HCT116 (cell line): ENCODE measurements around the gene KLHL33. TPM values are rescaled to one million over a fixed set of nuclear protein-coding genes. Genes with fewer than 3 reads are reported as not detected.

Experiments used
- ATAC-seq: fragments of 200-7000 bp; cut with Tn5 transposase; 2 replicates; pipeline ENCODE4 v1.9.1; 2020; ENCODE audit warnings: mild to moderate bottlenecking, moderate library complexity
- BruUV-seq: library from RNA; stranded (reverse); fragments of 400-500 nt; replicated peaks from 2 replicates; lab custom pipeline; 2021; lab: Mats Ljungman, UMichigan
- CTCF ChIA-PET: fragments of 300-600 bp; sonication (Branson Sonifier 250); formaldehyde crosslinking; loops from one replicate; lab custom pipeline; 2021; ENCODE audit warnings: antibody characterized with exemption; lab: Charles Lee
- POLR2A ChIA-PET: fragments of 300-600, 350-600 bp; sonication (Branson Sonifier 250); formaldehyde crosslinking; loops from one replicate; lab custom pipeline; 2021; ENCODE audit warnings: antibody characterized with exemption; lab: Charles Lee
- RAD21 ChIA-PET, 2 experiments: fragments of 300-600 bp; sonication (Branson Sonifier 250); formaldehyde crosslinking; loops; one replicate each; lab custom pipeline; 2023; ENCODE audit warnings: low total read pairs in 2 of 2; ENCODE audit not compliant: uncharacterized antibody in 2 of 2, unreplicated experiment in 2 of 2, low non-redundant PET in 1 of 2; lab: Charles Lee
- DNase-seq: peaks from one replicate; pipeline ENCODE4 v3.0.0-alpha.2; 2010; ENCODE audit warnings: low read depth, low spot score
- H2AFZ ChIP-seq: fragments of 200-600 bp; shearing (Covaris generic), sonication (generic); 2 replicates; pipeline ENCODE4 v1.6.1; 2017; ENCODE audit warnings: low read depth, mixed run types, mixed read lengths, antibody characterized with exemption, low read length; ENCODE audit not compliant: poor library complexity, severe bottlenecking
- H3K27ac ChIP-seq: 2 replicates; pipeline ENCODE4 v1.5.1; 2012; ENCODE audit warnings: low read depth, low read length
- H3K27me3 ChIP-seq: fragments of 200-600 bp; sonication (generic); 2 replicates; pipeline ENCODE4 v1.6.1; 2016; ENCODE audit warnings: mixed run types, low read length, mixed read lengths; ENCODE audit not compliant: insufficient read depth
- H3K36me3 ChIP-seq, 2 experiments: fragments of 200-500 bp in 1 of 2; fragments of 200-600 bp in 1 of 2; sonication (Bioruptor generic) in 1 of 2; sonication (generic) in 1 of 2; 2 replicates each; pipeline versions ENCODE4 v1.5.1 to v1.6.1; 2014 to 2016; ENCODE audit warnings: low read length in 2 of 2, inconsistent platforms in 1 of 2, mixed read lengths in 1 of 2, mixed run types in 1 of 2; ENCODE audit not compliant: insufficient read depth in 2 of 2, control insufficient read depth in 1 of 2
- H3K4me1 ChIP-seq, 2 experiments: fragments of 200-600 bp in 1 of 2; sonication (generic) in 1 of 2; 2 replicates each; pipeline versions ENCODE4 v1.5.1 to v1.6.1; 2012 to 2017; ENCODE audit warnings: low read length in 2 of 2, inconsistent platforms in 1 of 2, mild to moderate bottlenecking in 1 of 2, mixed read lengths in 1 of 2, mixed run types in 1 of 2, moderate library complexity in 1 of 2; ENCODE audit not compliant: insufficient read depth in 2 of 2, control insufficient read depth in 1 of 2
- H3K4me2 ChIP-seq: fragments of 200-600 bp; sonication (generic); 2 replicates; pipeline ENCODE4 v1.6.1; 2017; ENCODE audit warnings: mixed run types, low read length, mixed read lengths
- H3K4me3 ChIP-seq, 2 experiments: fragments of 200-600 bp in 1 of 2; sonication (generic) in 1 of 2; replicated peaks in 1 of 2; 2 replicates each; pipeline ENCODE4 v1.5.1; 2011 to 2016; ENCODE audit warnings: low read length in 2 of 2, control low read depth in 1 of 2, low read depth in 1 of 2, mild to moderate bottlenecking in 1 of 2, mixed read lengths in 1 of 2, mixed run types in 1 of 2
- H3K79me2 ChIP-seq: fragments of 200-600 bp; sonication (generic); 2 replicates; pipeline ENCODE4 v1.6.1; 2017; ENCODE audit warnings: mild to moderate bottlenecking, mixed run types, low read length, moderate library complexity, mixed read lengths; ENCODE audit not compliant: insufficient read depth
- H3K9ac ChIP-seq: fragments of 200-600 bp; sonication (generic); 2 replicates; pipeline ENCODE4 v1.6.1; 2016; ENCODE audit warnings: low read length, mixed read lengths
- H3K9me2 ChIP-seq: fragments of 200-600 bp; sonication (generic), shearing (Covaris generic); 2 replicates; pipeline ENCODE4 v1.6.1; 2017; ENCODE audit warnings: mixed run types, mild to moderate bottlenecking, moderate library complexity; ENCODE audit not compliant: insufficient read depth
- H3K9me3 ChIP-seq, 2 experiments: fragments of 200-500 bp in 1 of 2; fragments of 200-600 bp in 1 of 2; sonication (Bioruptor generic) in 1 of 2; sonication (generic) in 1 of 2; 2 replicates each; pipeline ENCODE4 v1.6.1; 2014 to 2017; ENCODE audit warnings: low read length in 2 of 2, mixed read lengths in 2 of 2, inconsistent platforms in 1 of 2, low read depth in 1 of 2, mild to moderate bottlenecking in 1 of 2, mixed run types in 1 of 2, moderate library complexity in 1 of 2; ENCODE audit not compliant: control insufficient read depth in 1 of 2, insufficient read depth in 1 of 2
- H4K20me1 ChIP-seq: fragments of 200-600 bp; sonication (generic), shearing (Covaris generic); 2 replicates; pipeline ENCODE4 v1.6.1; 2017; ENCODE audit warnings: mixed run types, mild to moderate bottlenecking, moderate library complexity; ENCODE audit not compliant: insufficient read depth
- CEBPB ChIP-seq: IDR thresholded peaks from 2 replicates; pipeline ENCODE4 v1.6.1; 2012; ENCODE audit warnings: low read depth
- EGR1 ChIP-seq: IDR thresholded peaks from 2 replicates; pipeline ENCODE4 v1.6.1; 2012; ENCODE audit warnings: low read depth
- POLR2AphosphoS5 ChIP-seq: IDR thresholded peaks from 2 replicates; pipeline ENCODE4 v1.6.1; 2011; ENCODE audit warnings: mild to moderate bottlenecking, low read depth, low read length, moderate library complexity
- RAD21 ChIP-seq: IDR thresholded peaks from 2 replicates; pipeline ENCODE4 v1.6.1; 2012; ENCODE audit warnings: low read depth, mild to moderate bottlenecking
- REST ChIP-seq: IDR thresholded peaks from 2 replicates; pipeline ENCODE4 v1.6.1; 2012; ENCODE audit warnings: low read depth
- TCF7L2 ChIP-seq: IDR thresholded peaks from 2 replicates; pipeline ENCODE4 v1.7.0; 2011; ENCODE audit warnings: borderline replicate concordance, inconsistent platforms; ENCODE audit not compliant: insufficient read depth, insufficient read length; ENCODE audit errors: extremely low read depth
- YY1 ChIP-seq: IDR thresholded peaks from 2 replicates; pipeline ENCODE4 v1.6.1; 2011; ENCODE audit warnings: low read length, low read depth, moderate library complexity, mild to moderate bottlenecking; ENCODE audit not compliant: insufficient replicate concordance; ENCODE audit errors: extremely low read depth
- intact Hi-C: fragments of 100-400 bp; cut with micrococcal nuclease; formaldehyde crosslinking; loops from 2 replicates; pipeline ENCODE4 v1.10.0; 2022
- total RNA-seq: library from RNA; stranded (reverse); gene quantifications from one replicate; pipeline ENCODE4 v1.2.1, GENCODE V29; 2021; ENCODE audit not compliant: unreplicated experiment
- TF ChIP-seq, protein P1 (sequence below): IDR thresholded peaks from 2 replicates; pipeline ENCODE4 v1.6.1; 2012

KLHL33 gene
- total RNA-seq, 1 experiment from 2014 or later = 0.05 TPM

GRCh38 chr14:20470603-20470901 lies 34.6 kb upstream of the KLHL33 start:
- Histone ChIP-seq H3K4me1 (peaks cover 10 to 15% of the 10 kb centered on the region in 2 experiments; a peak in 3 of 4 replicates), H3K9me3 (no peaks in the 10 kb centered on the region), H3K4me2 (peak overlapping the region; percentile 93), H2AFZ (no peak overlapping the region), H3K79me2 (peaks cover 55% of the 10 kb centered on the region), H3K9me2 (no peaks in the 10 kb centered on the region), H3K36me3 (peaks cover 18 to 37% of the 10 kb centered on the region in 2 experiments), H3K9ac (peak overlapping the region; percentile 97), H4K20me1 (no peaks in the 10 kb centered on the region), H3K27me3 (no peaks in the 10 kb centered on the region), H3K4me3 (peak overlapping the region; percentile 80 to 96), H3K27ac (peak overlapping the region; percentile 86)
- intact Hi-C loops = loop anchor here (5.0 kb wide), 1 partner anchor 143 kb away; no protein-coding TSS in a partner anchor
- CTCF ChIA-PET = no interaction called here
- RAD21 ChIA-PET = no interaction called here
- TF ChIP-seq REST = no peak
- no peak for TF ChIP-seq EGR1
- ATAC-seq = no peak
- POLR2A ChIA-PET = interaction anchor here (1.2 to 2.4 kb wide), 12 partner anchors 9 to 177 kb away, joined by 4 to 18 read pairs (median 8); partner anchors contain the start of genes APEX1, PARP2, PIP4P1 and TEP1
- no TSS peak for BruUV-seq
- no peak for DNase-seq

GRCh38 chr14:20469890-20470602 lies 34.1 kb upstream of the KLHL33 start:
- no peaks in the 10 kb centered on the region for H4K20me1 ChIP-seq
- ChIA-PET CTCF (interaction anchor here (0.8 kb wide), 1 partner anchor 54 kb away, joined by 3 read pairs; no protein-coding TSS in a partner anchor), RAD21 (interaction anchor here in 1 of 2 experiments (0.8 kb wide), 1 partner anchor 54 kb away, joined by 3 read pairs; no protein-coding TSS in a partner anchor), POLR2A (interaction anchor here (0.7 to 2.4 kb wide), 18 partner anchors 9 to 210 kb away, joined by 3 to 18 read pairs (median 5); partner anchors contain the start of genes APEX1, PARP2, PIP4P1 and TEP1)
- DNase-seq = peak; percentile 45
- TF ChIP-seq TCF7L2 (no peak), RAD21 (0 out of 2 replicates have a peak, but pooled peaks have one; percentile 2), YY1 (no peak), POLR2AphosphoS5 (peak; percentile 27; the same call in 1 of the 2 replicates), CEBPB (peak; percentile 90)
- TF ChIP-seq, protein P1, sequence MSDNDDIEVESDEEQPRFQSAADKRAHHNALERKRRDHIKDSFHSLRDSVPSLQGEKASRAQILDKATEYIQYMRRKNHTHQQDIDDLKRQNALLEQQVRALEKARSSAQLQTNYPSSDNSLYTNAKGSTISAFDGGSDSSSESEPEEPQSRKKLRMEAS = peak; percentile 45
- H3K79me2 ChIP-seq = peaks cover 55% of the 10 kb centered on the region
- H3K36me3 ChIP-seq = peaks cover 17 to 32% of the 10 kb centered on the region in 2 experiments
- peak; percentile 57 for ATAC-seq
- BruUV-seq = no TSS peak
- no peaks in the 10 kb centered on the region for H3K9me3 ChIP-seq
- peak overlapping the region; percentile 93 for H3K4me2 ChIP-seq
- H3K4me3 ChIP-seq = peak overlapping the region; percentile 80 to 96
- H3K4me1 ChIP-seq = peaks cover 10 to 15% of the 10 kb centered on the region in 2 experiments; a peak in 3 of 4 replicates
- H3K27ac ChIP-seq = peak overlapping the region; percentile 86
- no peaks in the 10 kb centered on the region for H3K9me2 ChIP-seq
- no peak overlapping the region for H2AFZ ChIP-seq
- H3K27me3 ChIP-seq = no peaks in the 10 kb centered on the region
- peak overlapping the region; percentile 97 for H3K9ac ChIP-seq
- intact Hi-C loops = loop anchor here (5.0 kb wide), 3 partner anchors 137 to 212 kb away; partner anchors contain the start of gene RNASE4
